ENCODE measurements around the gene LEP. TPM values are rescaled to one million over a fixed set of nuclear protein-coding genes. Genes with fewer than 3 reads are reported as not detected.
A peak's percentile ranks its signal among the peaks of the same experiment; 100 is the strongest.

LEP gene
- total RNA-seq, 2 experiments from 2014 or later = not detected

DNA sequence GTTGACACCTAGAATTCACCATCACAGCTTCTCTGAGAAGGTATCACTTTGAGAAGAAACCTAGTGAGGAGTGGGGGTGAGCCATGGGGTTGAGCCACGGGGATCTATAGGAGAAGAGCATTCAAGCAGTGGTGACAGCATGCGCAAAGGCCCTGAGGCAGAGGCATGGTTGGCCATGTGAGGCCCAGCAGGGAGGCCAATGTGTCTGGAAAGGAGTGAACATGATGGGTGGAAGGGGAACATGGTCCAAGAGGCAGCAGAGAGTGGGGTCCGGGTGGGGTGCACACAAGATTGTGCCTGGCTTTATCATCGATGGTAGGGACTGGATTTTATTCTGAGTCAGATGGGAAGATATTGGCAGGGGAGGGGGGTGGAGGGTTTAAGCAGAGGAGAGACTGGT is 36.0 kb upstream of the LEP start:
- Mint-ChIP-seq H3K36me3 (ENCODE audit: low read depth) (no peaks in the 10 kb centered on the region), H3K4me1 (peaks cover 9% of the 10 kb centered on the region), H3K27ac (no peak overlapping the region), H3K27me3 (peaks cover 51% of the 10 kb centered on the region), H3K4me3 (no peak overlapping the region), H3K9me3 (no peaks in the 10 kb centered on the region)
- CTCF ChIA-PET = interaction anchor here (8.4 kb wide), 1 partner anchor 69 kb away, joined by 129 read pairs; no protein-coding TSS in a partner anchor
- POLR2A ChIA-PET = no interaction called here
- DNase-seq = no peak

DNA sequence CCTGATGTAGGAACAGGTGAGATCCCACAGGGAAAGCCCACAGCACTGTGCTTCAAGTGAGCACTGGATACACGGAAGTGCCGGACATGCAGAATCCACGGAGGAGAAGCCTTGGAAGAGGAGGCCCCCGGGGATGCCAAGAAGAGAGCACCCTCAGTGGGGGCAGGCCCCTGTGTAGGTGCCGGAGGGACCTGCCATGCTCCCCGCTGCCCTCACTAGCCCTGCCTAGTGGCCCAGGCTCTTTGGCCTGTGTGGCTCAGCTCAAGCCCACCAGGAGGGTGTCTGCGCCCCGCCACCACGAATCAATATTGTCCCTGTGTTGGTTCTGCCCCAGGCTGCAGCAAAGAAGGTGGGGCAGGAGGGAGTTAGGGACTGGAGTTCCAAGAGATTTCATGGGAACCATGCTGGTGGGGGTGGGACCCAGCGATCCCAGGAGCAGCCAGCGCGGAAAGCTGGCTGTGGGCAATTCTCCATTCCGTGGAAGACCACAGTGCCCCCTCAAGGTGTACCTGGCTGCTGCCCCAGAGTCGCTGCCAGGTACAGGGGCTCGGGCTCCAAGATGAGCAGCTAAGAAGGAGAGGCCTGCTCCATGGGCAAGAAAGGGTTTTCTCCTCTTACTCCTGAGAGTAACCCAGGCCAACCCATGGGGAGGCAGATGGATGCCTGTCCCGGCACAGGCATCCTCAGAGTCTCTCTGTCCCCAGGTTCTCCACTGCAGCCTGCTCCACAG is 34.9 kb upstream of the LEP start:
- CTCF ChIA-PET = interaction anchor here (8.4 kb wide), 1 partner anchor 70 kb away, joined by 129 read pairs; no protein-coding TSS in a partner anchor
- no peak overlapping the region for H3K27ac Mint-ChIP-seq
- H3K27me3 Mint-ChIP-seq = peaks cover 41% of the 10 kb centered on the region
- H3K9me3 Mint-ChIP-seq = no peaks in the 10 kb centered on the region
- no peaks in the 10 kb centered on the region for H3K36me3 Mint-ChIP-seq (ENCODE audit: low read depth)
- no peak overlapping the region for H3K4me3 Mint-ChIP-seq
- no peak for DNase-seq
- POLR2A ChIA-PET = no interaction called here
- peaks cover 6% of the 10 kb centered on the region for H3K4me1 Mint-ChIP-seq

DNA sequence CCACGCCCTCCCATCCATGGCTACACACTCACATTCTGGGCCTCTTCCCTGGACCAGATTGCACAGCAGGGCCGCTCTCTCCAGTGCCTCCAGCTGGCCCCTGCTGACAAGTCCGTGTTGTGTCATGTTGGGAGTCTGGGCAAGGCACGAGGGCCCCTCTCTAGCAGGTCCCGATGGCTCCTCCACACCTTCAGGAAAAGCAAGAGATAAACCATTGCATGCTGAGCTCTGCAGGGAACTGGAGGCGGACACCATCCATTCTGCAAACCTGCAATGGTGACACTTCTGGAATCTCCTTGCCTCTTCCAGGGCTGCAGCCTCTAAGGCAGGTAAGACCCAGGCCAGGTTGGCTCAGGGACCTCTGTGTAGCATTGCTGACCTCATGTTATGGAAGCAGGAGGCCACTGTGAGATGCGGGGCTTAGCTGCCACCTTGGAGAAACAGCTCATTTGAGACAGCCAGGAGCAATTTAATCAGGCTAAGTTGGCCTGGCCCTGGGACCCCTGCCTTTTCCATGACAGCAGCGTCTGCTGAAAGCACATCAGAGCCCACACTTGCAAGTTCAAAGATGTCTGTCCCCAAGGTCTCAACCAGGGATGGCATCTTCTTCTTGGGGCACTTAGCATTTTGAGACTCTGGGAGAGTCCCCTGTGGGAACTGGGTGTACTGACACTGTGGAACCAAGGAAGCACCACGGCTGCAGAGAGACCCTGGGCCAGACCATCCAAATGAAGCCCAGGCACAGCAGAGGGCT is 34.2 kb upstream of the LEP start:
- H3K27me3 Mint-ChIP-seq = peaks cover 35% of the 10 kb centered on the region
- no peak for DNase-seq
- peaks cover under 1% of the 10 kb centered on the region for H3K4me1 Mint-ChIP-seq
- POLR2A ChIA-PET = no interaction called here
- no peak overlapping the region for H3K4me3 Mint-ChIP-seq
- CTCF ChIA-PET = interaction anchor here (1.0 to 8.4 kb wide), 2 partner anchors 14 to 71 kb away, joined by 3 to 129 read pairs; no protein-coding TSS in a partner anchor
- no peaks in the 10 kb centered on the region for H3K9me3 Mint-ChIP-seq
- H3K36me3 Mint-ChIP-seq (ENCODE audit: low read depth) = no peaks in the 10 kb centered on the region
- no peak overlapping the region for H3K27ac Mint-ChIP-seq

DNA sequence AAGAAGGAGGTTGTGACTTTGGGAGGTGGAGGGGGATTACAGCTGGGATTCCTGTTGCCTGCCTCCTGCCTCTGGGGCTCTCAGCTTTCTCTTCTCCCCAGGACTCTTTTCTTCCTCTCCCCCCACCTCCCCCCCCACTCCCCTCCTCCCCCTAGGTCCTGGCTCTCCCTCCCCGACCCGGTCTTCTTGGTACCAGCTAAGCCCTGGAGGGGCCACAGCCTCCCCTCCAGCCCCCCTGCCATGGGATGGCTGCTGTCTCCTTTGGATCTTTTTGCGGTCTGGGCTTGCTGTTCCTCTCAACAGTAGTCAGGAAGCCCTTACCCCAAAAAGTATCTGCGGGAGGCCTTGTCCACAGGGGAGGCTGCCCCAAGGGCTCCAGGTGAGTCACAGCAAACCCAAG is 33.5 kb upstream of the LEP start:
- ChIA-PET CTCF (interaction anchor here (1.0 to 8.4 kb wide), 4 partner anchors 14 to 503 kb away, joined by 3 to 129 read pairs (median 42); no protein-coding TSS in a partner anchor), POLR2A (no interaction called here)
- Mint-ChIP-seq H3K4me3 (no peak overlapping the region), H3K36me3 (ENCODE audit: low read depth) (no peaks in the 10 kb centered on the region), H3K27me3 (peaks cover 28% of the 10 kb centered on the region), H3K9me3 (no peaks in the 10 kb centered on the region), H3K27ac (no peak overlapping the region), H3K4me1 (no peaks in the 10 kb centered on the region)
- DNase-seq = no peak

DNA sequence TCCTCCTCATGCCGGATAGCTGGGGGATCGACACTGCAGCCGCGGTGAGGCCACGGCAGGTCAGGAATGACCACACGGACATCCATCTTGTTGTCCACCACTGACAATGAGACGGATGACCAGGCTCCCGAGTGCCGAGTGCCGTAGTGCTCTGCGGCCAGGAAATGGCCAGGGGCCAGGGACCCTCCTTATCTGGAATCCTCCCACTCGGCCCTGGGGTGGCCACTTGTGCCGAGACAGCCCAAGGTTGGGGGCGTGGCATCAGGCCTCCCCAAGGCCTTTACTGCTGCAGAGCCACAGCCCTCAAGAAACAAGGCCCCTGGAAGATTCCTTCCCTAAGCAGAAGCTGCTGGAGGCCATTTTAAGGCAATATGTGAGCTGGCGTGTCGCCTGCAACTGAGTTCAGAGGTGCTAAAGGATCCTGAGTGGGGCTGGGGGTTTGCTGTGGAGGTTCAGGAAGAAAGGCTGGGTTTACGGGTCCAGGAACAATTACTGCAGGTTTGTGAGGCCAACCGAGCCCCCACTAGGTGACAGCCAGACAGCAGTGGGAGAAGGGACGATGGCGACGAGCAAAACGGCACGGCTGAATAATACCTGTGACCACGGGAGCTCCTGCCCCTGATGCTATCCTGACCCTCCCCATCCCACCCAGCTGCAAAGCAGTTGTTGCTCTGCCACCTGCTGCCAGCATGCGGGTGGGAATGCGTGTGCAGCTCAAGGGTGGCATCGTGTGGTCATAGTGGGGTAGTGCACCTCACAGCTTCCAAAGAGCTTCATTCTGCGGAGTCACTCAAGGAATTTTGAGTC is 31.6 kb upstream of the LEP start:
- Mint-ChIP-seq H3K4me3 (no peak overlapping the region), H3K36me3 (ENCODE audit: low read depth) (no peaks in the 10 kb centered on the region), H3K9me3 (no peaks in the 10 kb centered on the region), H3K27me3 (peaks cover 20% of the 10 kb centered on the region), H3K4me1 (no peaks in the 10 kb centered on the region), H3K27ac (no peak overlapping the region)
- peak; percentile 70 for DNase-seq
- ChIA-PET CTCF (interaction anchor here (0.6 to 8.4 kb wide), 35 partner anchors 9 to 1331 kb away, joined by 3 to 129 read pairs (median 4); no protein-coding TSS in a partner anchor), POLR2A (interaction anchor here (0.8 to 1.7 kb wide), 2 partner anchors 27 to 504 kb away, joined by 3 to 5 read pairs; no protein-coding TSS in a partner anchor)

DNA sequence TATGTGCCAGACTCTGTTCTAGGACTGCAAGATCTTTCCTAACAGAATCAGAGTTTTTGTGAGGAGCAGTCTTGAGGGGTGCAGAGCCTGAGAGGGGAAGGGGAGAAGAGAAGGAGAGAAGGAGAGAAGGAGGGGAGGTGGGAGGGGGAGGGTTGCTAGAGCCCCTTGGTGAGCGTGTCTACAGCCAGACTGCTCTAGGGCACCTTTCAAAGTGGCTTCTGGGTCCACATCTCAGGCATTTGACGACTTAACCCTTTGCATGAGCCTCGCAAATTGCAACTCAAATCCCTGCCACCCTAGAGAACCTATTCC is 31.1 kb upstream of the LEP start:
- no peak for DNase-seq
- H3K4me3 Mint-ChIP-seq = no peak overlapping the region
- no peak overlapping the region for H3K27ac Mint-ChIP-seq
- POLR2A ChIA-PET = interaction anchor here (1.7 kb wide), 1 partner anchor 26 kb away, joined by 5 read pairs; no protein-coding TSS in a partner anchor
- no peaks in the 10 kb centered on the region for H3K9me3 Mint-ChIP-seq
- no peaks in the 10 kb centered on the region for H3K4me1 Mint-ChIP-seq
- peaks cover 15% of the 10 kb centered on the region for H3K27me3 Mint-ChIP-seq
- CTCF ChIA-PET = interaction anchor here (0.6 to 8.4 kb wide), 34 partner anchors 9 to 1330 kb away, joined by 3 to 129 read pairs (median 4); no protein-coding TSS in a partner anchor
- H3K36me3 Mint-ChIP-seq (ENCODE audit: low read depth) = no peaks in the 10 kb centered on the region

DNA sequence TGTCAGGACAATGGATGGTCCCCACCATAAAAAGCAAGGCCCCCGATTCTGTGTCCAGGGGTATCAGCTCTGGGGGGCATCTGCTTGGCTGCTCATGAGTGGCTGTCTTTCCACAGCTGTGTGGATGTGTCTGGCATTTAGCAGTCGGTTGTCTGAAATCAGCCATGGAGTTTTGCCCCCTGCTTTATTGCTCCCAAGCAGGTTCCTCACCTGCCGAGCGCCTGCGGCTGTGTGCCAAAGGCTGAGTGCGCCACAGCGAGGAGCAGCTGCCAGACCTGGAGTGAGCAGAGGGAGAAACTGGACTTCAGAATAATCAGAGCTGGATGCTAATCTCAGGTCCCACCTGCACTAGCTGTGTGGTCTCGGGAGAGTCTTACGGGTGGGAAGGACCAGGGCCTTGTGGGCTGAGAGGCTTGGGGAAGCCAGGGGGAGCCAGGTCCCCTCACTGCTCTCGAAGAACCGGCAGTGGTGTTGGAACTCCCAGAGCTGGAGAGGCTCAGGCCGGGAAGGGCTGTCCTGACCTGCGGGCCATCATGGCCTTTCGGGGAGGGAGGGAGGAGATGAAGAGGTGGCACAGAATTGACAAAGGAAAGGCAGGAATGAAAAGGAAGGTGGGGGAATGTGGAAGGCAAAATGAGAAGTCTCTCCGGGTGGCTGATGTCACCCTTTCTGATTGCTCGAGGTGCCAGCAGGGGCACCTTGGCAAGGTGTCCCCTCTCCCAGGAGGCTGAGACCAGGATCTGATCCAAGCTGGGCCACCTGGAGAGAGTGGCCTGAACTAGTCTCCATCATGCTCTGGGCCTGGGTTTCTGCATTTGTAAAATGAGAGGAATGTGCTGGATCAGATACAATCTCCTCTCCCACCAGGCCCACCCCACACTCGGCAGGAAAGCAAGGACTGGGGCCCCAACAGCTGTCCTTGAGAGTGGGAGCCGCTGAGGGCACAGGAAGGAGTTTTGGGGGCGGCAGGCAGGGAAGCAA is 30.2 kb upstream of the LEP start:
- no peak for DNase-seq
- no peaks in the 10 kb centered on the region for H3K9me3 Mint-ChIP-seq
- CTCF ChIA-PET = interaction anchor here (1.2 to 8.4 kb wide), 7 partner anchors 13 to 502 kb away, joined by 4 to 129 read pairs (median 9); no protein-coding TSS in a partner anchor
- H3K27ac Mint-ChIP-seq = no peak overlapping the region
- H3K36me3 Mint-ChIP-seq (ENCODE audit: low read depth) = no peaks in the 10 kb centered on the region
- no peaks in the 10 kb centered on the region for H3K4me1 Mint-ChIP-seq
- POLR2A ChIA-PET = interaction anchor here (1.7 kb wide), 1 partner anchor 26 kb away, joined by 5 read pairs; no protein-coding TSS in a partner anchor
- no peak overlapping the region for H3K4me3 Mint-ChIP-seq
- peaks cover 13% of the 10 kb centered on the region for H3K27me3 Mint-ChIP-seq

DNA sequence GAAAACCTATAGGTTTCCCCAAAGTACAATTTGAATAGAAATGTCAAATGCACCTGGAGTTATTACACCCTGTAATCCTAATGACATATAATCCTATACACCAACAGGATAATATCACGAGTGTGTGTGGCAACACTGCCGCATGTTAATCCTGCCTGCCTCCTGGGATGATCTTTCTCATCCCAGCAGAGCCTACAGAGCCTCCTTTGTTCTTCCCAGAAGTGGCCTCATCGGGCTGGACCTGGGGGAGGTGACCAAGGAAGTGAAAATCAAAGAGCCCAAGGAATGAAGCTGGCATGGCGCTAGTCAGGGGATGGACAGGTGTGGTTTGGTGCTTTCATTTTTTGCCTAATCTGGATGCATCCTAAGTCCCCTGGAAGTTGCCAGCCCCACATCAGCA is 29.5 kb upstream of the LEP start:
- H3K4me3 Mint-ChIP-seq = no peak overlapping the region
- no peak overlapping the region for H3K27ac Mint-ChIP-seq
- no peak for DNase-seq
- H3K27me3 Mint-ChIP-seq = peaks cover 13% of the 10 kb centered on the region
- CTCF ChIA-PET = interaction anchor here (8.4 kb wide), 1 partner anchor 76 kb away, joined by 129 read pairs; no protein-coding TSS in a partner anchor
- POLR2A ChIA-PET = no interaction called here
- H3K4me1 Mint-ChIP-seq = no peaks in the 10 kb centered on the region
- no peaks in the 10 kb centered on the region for H3K9me3 Mint-ChIP-seq
- H3K36me3 Mint-ChIP-seq (ENCODE audit: low read depth) = no peaks in the 10 kb centered on the region

DNA sequence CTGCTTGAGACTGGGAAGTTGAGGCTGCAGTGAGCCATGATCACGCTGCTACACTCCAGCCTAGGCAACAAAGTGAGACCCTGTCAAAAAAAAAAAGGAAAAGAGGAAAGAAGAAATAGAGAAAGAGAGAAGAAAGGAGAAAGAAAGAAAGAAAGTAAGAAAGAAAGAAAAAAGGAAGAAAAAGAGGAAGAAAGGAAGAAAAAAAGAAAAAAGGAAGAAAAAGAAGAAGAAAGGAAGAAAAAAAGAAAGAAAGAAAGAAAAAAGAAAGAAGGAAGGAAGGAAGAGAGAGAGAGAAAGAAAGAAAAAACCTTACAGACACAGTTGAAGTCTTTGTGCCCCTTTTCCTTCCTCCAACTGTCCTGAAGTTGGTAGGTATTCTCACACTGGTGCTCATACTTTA is 26.6 kb upstream of the LEP start:
- DNase-seq = no peak
- Mint-ChIP-seq H3K27me3 (peaks cover 12% of the 10 kb centered on the region), H3K27ac (no peak overlapping the region), H3K4me1 (no peaks in the 10 kb centered on the region), H3K36me3 (ENCODE audit: low read depth) (no peaks in the 10 kb centered on the region), H3K9me3 (no peaks in the 10 kb centered on the region), H3K4me3 (no peak overlapping the region)
- CTCF ChIA-PET = no interaction called here
- POLR2A ChIA-PET = no interaction called here

DNA sequence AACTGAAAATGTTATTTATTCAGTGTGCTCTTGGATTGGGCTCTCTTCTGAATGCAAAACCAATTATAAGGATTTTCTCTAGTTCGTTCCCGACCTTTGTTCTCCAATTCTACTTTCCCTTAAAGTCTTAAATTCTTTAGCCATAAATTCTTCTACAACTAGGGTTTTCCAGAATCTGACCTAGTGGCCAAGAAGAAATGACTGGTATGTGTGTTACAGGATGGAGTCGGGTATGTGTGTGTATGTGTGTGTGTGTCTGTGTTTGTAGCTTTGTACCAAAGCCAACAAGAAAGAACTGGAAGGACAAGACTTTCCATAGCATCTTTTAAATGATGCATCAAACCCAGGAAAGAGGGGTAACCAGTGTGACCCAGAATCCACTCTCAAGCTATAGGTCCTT is 25.8 kb upstream of the LEP start:
- no peak overlapping the region for H3K27ac Mint-ChIP-seq
- no peak for DNase-seq
- CTCF ChIA-PET = no interaction called here
- no peak overlapping the region for H3K4me3 Mint-ChIP-seq
- POLR2A ChIA-PET = no interaction called here
- no peaks in the 10 kb centered on the region for H3K36me3 Mint-ChIP-seq (ENCODE audit: low read depth)
- H3K9me3 Mint-ChIP-seq = no peaks in the 10 kb centered on the region
- H3K27me3 Mint-ChIP-seq = peaks cover 12% of the 10 kb centered on the region
- no peaks in the 10 kb centered on the region for H3K4me1 Mint-ChIP-seq

DNA sequence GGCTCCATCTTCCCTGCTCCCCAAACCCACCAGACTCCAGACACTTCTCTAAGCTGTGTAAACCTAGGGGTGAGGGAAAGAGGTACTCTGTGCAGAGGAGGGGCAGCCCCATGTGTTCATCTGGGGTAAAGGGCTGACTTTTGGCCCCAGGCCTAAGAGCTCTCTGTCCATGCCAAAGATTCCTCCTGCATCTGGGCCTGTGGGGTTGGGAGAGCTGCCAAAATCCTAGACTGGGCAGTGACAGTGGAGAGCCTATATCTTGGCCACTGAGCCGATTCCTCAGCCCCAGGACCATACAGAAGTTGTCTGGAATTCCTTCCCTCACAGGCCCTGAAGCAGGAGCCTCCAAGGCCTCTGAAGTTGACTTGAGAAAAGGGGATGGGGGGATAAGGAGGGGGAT is 25.3 kb upstream of the LEP start:
- no peak overlapping the region for H3K4me3 Mint-ChIP-seq
- no peaks in the 10 kb centered on the region for H3K4me1 Mint-ChIP-seq
- no peaks in the 10 kb centered on the region for H3K36me3 Mint-ChIP-seq (ENCODE audit: low read depth)
- ChIA-PET CTCF (no interaction called here), POLR2A (no interaction called here)
- H3K9me3 Mint-ChIP-seq = no peaks in the 10 kb centered on the region
- no peak overlapping the region for H3K27ac Mint-ChIP-seq
- DNase-seq = no peak
- peaks cover 16% of the 10 kb centered on the region for H3K27me3 Mint-ChIP-seq

All from activated CD4-positive, alpha-beta memory T cell treated with anti-CD3 and anti-CD28 coated beads, Interleukin-2, amount 10 ng/mL, durations not matched to agents 7 days and 5 days (primary cell).